ENCODE measurements around the gene RSPO1.

The RSPO1 gene

DNA sequence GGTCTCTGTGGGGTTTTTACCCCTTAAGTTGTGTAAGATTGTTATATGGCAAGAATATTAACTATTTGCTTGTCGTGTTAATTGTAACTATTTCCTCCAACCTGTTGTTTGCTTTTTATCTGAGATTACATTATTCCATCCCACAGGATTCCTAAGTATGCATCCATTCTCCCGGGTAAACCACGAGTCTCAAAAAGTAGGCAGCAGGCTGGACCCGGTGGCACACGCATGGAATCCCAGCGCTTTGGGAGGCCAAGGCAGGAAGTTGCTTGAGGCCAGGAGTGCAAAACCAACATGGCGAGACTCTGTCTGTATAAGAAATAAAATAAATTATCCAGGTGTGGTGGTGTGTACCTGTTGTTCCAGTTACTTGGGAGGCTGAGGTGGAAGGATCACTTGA, 12.6 kb upstream of the RSPO1 start:
- Histone ChIP-seq H3K36me3 (no peaks in the 10 kb centered on the region), H3K27ac (no peak overlapping the region), H3K9me3 (no peaks in the 10 kb centered on the region), H3K27me3 (peaks cover 52% of the 10 kb centered on the region), H3K4me3 (ENCODE audit: low read depth in 1 of 2, low read length in 1 of 2) (no peak overlapping the region), H3K4me1 (ENCODE audit: control insufficient read depth in 1 of 2, insufficient read depth in 1 of 2, low read depth in 1 of 2, low read length in 1 of 2) (no peaks in the 10 kb centered on the region)
- TF ChIP-seq CTCF (IDR thresholded peaks at IDR 0.05): no peak

- H3K4me1 ChIP-seq (ENCODE audit: control insufficient read depth in 1 of 2, insufficient read depth in 1 of 2, low read depth in 1 of 2, low read length in 1 of 2): no peaks in the 10 kb centered on the region
- no peak for TF ChIP-seq CTCF (IDR thresholded peaks at IDR 0.05)
- peaks cover 95% of the 10 kb centered on the region for H3K27me3 ChIP-seq
- no peaks in the 10 kb centered on the region for H3K9me3 ChIP-seq
- no peak overlapping the region for H3K4me3 ChIP-seq (ENCODE audit: low read depth in 1 of 2, low read length in 1 of 2)
- no peaks in the 10 kb centered on the region for H3K36me3 ChIP-seq
- H3K27ac ChIP-seq: no peak overlapping the region
These were observed 6.4 kb upstream of the RSPO1 start for GRCh38 chr1:37641059-37641458.

DNA sequence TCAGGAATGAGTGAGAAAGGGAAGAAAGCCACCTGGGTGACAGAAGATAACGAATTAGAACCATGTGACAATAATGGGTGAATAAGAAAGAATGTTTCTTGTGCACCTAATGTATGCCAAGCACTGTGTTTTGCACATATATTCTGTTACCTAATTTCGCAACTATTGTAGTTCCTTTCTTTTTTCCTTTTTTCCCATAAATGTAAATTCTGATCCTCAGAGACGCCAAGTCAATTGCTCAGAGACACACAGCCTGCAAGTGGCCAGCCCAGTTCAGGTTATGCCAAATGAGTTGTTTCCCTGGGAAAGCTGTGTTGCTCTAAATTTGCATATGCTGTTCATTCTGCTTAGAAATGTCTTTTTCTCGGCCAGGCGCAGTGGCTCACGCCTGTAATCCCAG, 1.7 kb upstream of the RSPO1 start:
- TF ChIP-seq CTCF (IDR thresholded peaks at IDR 0.05): no peak
- H3K4me3 ChIP-seq (ENCODE audit: low read depth in 1 of 2, low read length in 1 of 2): no peak overlapping the region
- no peaks in the 10 kb centered on the region for H3K36me3 ChIP-seq
- no peaks in the 10 kb centered on the region for H3K9me3 ChIP-seq
- no peak overlapping the region for H3K27ac ChIP-seq
- H3K27me3 ChIP-seq: peaks cover 95% of the 10 kb centered on the region
- H3K4me1 ChIP-seq (ENCODE audit: control insufficient read depth in 1 of 2, insufficient read depth in 1 of 2, low read depth in 1 of 2, low read length in 1 of 2): no peaks in the 10 kb centered on the region

- no peak overlapping the region for H3K27ac ChIP-seq
- H3K36me3 ChIP-seq: no peaks in the 10 kb centered on the region
- H3K4me3 ChIP-seq (ENCODE audit: low read depth in 1 of 2, low read length in 1 of 2): no peak overlapping the region
- H3K4me1 ChIP-seq (ENCODE audit: control insufficient read depth in 1 of 2, insufficient read depth in 1 of 2, low read depth in 1 of 2, low read length in 1 of 2): no peaks in the 10 kb centered on the region
- no peaks in the 10 kb centered on the region for H3K9me3 ChIP-seq
- H3K27me3 ChIP-seq: peaks cover 96% of the 10 kb centered on the region
- no peak for TF ChIP-seq CTCF (IDR thresholded peaks at IDR 0.05)
These were observed 555 bp upstream of the RSPO1 start for GRCh38 chr1:37634992-37635902.

GRCh38 chr1:37633938-37634243, 801 bp downstream of the RSPO1 start:
- H3K4me3 ChIP-seq (ENCODE audit: low read depth in 1 of 2, low read length in 1 of 2): no peak overlapping the region
- no peaks in the 10 kb centered on the region for H3K9me3 ChIP-seq
- H3K27me3 ChIP-seq: peaks cover 100% of the 10 kb centered on the region
- H3K4me1 ChIP-seq (ENCODE audit: control insufficient read depth in 1 of 2, insufficient read depth in 1 of 2, low read depth in 1 of 2, low read length in 1 of 2): no peaks in the 10 kb centered on the region
- no peak overlapping the region for H3K27ac ChIP-seq
- no peaks in the 10 kb centered on the region for H3K36me3 ChIP-seq
- TF ChIP-seq CTCF (IDR thresholded peaks at IDR 0.05): no peak

Measured in neutrophil (primary cell).